Endothelial cell of umbilical vein (primary cell): ENCODE data around the gene MAP1LC3B. TPM values are rescaled to one million over a fixed set of nuclear protein-coding genes. Genes with fewer than 3 reads are reported as not detected.

Experiments used
- BruUV-seq: library from RNA; stranded (reverse); fragments of 400-500 nt; replicated peaks from 2 replicates; lab custom pipeline; 2021; lab: Mats Ljungman, UMichigan
- CTCF ChIA-PET: fragments of 300-600, 350-600 bp; sonication (Branson Sonifier 250); formaldehyde crosslinking; loops from one replicate; lab custom pipeline; 2021; ENCODE audit warnings: antibody characterized with exemption, inconsistent platforms; lab: Charles Lee
- POLR2A ChIA-PET: fragments of 300-600, 350-600 bp; sonication (Branson Sonifier 250); formaldehyde crosslinking; loops from one replicate; lab custom pipeline; 2021; ENCODE audit warnings: antibody characterized with exemption, inconsistent platforms; lab: Charles Lee
- DNase-seq: peaks from one replicate; pipeline ENCODE4 v3.0.0-alpha.2; 2011; ENCODE audit warnings: low read depth, low spot score
- FAIRE-seq: peaks from 2 replicates; lab custom pipeline; 2011; peaks lifted over from hg19 to GRCh38; lab: Jason Lieb, UNC
- H2AFZ ChIP-seq: 2 replicates; pipeline ENCODE4 v1.6.0; 2012; ENCODE audit warnings: low read depth, low read length, control low read depth, inconsistent platforms
- H3K27ac ChIP-seq: 2 replicates; pipeline ENCODE4 v1.5.1; 2011; ENCODE audit warnings: low read depth, mild to moderate bottlenecking, control low read depth, low read length, moderate library complexity; ENCODE audit not compliant: insufficient read depth
- H3K27me3 ChIP-seq, 2 experiments: 2 replicates each; pipeline versions ENCODE4 v1.6.0 to v1.6.1; 2011; ENCODE audit warnings: low read length in 2 of 2, mixed read lengths in 1 of 2; ENCODE audit not compliant: control insufficient read depth in 2 of 2, insufficient read depth in 2 of 2
- H3K36me3 ChIP-seq, 2 experiments: 2 replicates in 1 of 2; 3 replicates in 1 of 2; pipeline ENCODE4 v1.5.1; 2011; ENCODE audit warnings: low read length in 2 of 2, mild to moderate bottlenecking in 1 of 2, moderate library complexity in 1 of 2; ENCODE audit not compliant: control insufficient read depth in 2 of 2, insufficient read depth in 2 of 2; ENCODE audit errors: extremely low read depth in 1 of 2
- H3K4me1 ChIP-seq: 3 replicates; pipeline ENCODE4 v1.5.1; 2011; ENCODE audit warnings: mild to moderate bottlenecking, low read length; ENCODE audit not compliant: control insufficient read depth, insufficient read depth; ENCODE audit errors: extremely low read depth
- H3K4me2 ChIP-seq: 2 replicates; pipeline ENCODE4 v1.6.1; 2011; ENCODE audit warnings: low read length, control low read depth, mixed read lengths; ENCODE audit not compliant: insufficient read depth
- H3K4me3 ChIP-seq, 3 experiments: fragments of 200-600 bp in 1 of 3; sonication (generic), shearing (Covaris generic) in 1 of 3; replicated peaks in 1 of 3; 2 replicates each; pipeline ENCODE4 v1.5.1; 2011 to 2016; ENCODE audit warnings: control low read depth in 3 of 3, low read length in 3 of 3, mild to moderate bottlenecking in 2 of 3, inconsistent platforms in 1 of 3, low read depth in 1 of 3, moderate library complexity in 1 of 3; ENCODE audit not compliant: insufficient read depth in 1 of 3
- H3K79me2 ChIP-seq: 2 replicates; pipeline ENCODE4 v1.6.0; 2012; ENCODE audit warnings: low read length, inconsistent platforms; ENCODE audit not compliant: control insufficient read depth, insufficient read depth
- H3K9ac ChIP-seq: replicated peaks from 2 replicates; pipeline ENCODE3; 2011; ENCODE audit warnings: low read length, control low read depth; ENCODE audit not compliant: insufficient read depth; ENCODE audit errors: extremely low read depth
- H3K9me1 ChIP-seq: replicated peaks from 3 replicates; pipeline ENCODE4 v1.6.0; 2011; ENCODE audit warnings: mild to moderate bottlenecking, low read length; ENCODE audit not compliant: control insufficient read depth, insufficient read depth; ENCODE audit errors: extremely low read depth
- H3K9me3 ChIP-seq: replicated peaks from 2 replicates; pipeline ENCODE4 v1.5.1; 2012; ENCODE audit warnings: low read length, inconsistent platforms; ENCODE audit not compliant: control insufficient read depth, insufficient read depth
- H4K20me1 ChIP-seq: replicated peaks from 2 replicates; pipeline ENCODE3; 2011; ENCODE audit warnings: mild to moderate bottlenecking, low read length; ENCODE audit not compliant: control insufficient read depth, insufficient read depth; ENCODE audit errors: extremely low read depth
- EZH2 ChIP-seq: IDR thresholded peaks from 2 replicates; pipeline ENCODE4 v1.6.1; 2012; ENCODE audit warnings: borderline replicate concordance, low read depth, mild to moderate bottlenecking, moderate library complexity, low read length, inconsistent platforms; ENCODE audit not compliant: severe bottlenecking
- FOS ChIP-seq: IDR thresholded peaks from 2 replicates; pipeline ENCODE4 v1.6.1; 2011; ENCODE audit warnings: mild to moderate bottlenecking, low read length, moderate library complexity, borderline replicate concordance; ENCODE audit not compliant: insufficient read depth
- GATA2 ChIP-seq: IDR thresholded peaks from 2 replicates; pipeline ENCODE4 v1.7.0; 2011; ENCODE audit warnings: low read depth, mild to moderate bottlenecking, moderate library complexity, mixed read lengths, low read length; ENCODE audit not compliant: insufficient read length, insufficient read depth
- JUN ChIP-seq: IDR thresholded peaks from 2 replicates; pipeline ENCODE4 v1.6.1; 2011; ENCODE audit warnings: borderline replicate concordance, low read depth; ENCODE audit not compliant: insufficient read length, insufficient read depth
- MYC ChIP-seq: IDR thresholded peaks from one replicate; pipeline ENCODE4 v1.6.1; 2011; ENCODE audit warnings: mild to moderate bottlenecking, low read depth, low read length
- POLR2A ChIP-seq: IDR thresholded peaks from 2 replicates; pipeline ENCODE4 v1.6.1; 2012; ENCODE audit warnings: low read depth, mild to moderate bottlenecking, control low read depth, low read length
- POLR2AphosphoS5 ChIP-seq: IDR thresholded peaks from 2 replicates; pipeline ENCODE4 v1.6.1; 2012; ENCODE audit warnings: low read depth, mild to moderate bottlenecking, control low read depth, low read length, moderate library complexity; ENCODE audit not compliant: insufficient read depth
- dilution Hi-C: fragments of 300-500 bp; cut with MboI; formaldehyde crosslinking; loops from one replicate; pipeline ENCODE4 v1.15.0; 2019; ENCODE audit warnings: low sequenced_read_pairs; ENCODE audit not compliant: extremely low pct_ligation_motif_present
- intact Hi-C: fragments of 100-400 bp; cut with micrococcal nuclease; formaldehyde crosslinking; loops from one replicate; pipeline ENCODE4 v1.10.0; 2022
- polyA plus RNA-seq, 4 experiments: library from polyadenylated mRNA; depleted of rRNA in 3 of 4; stranded (reverse) in 3 of 4; unstranded in 1 of 4; fragments of >200 nt; gene quantifications; 2 replicates each; pipeline versions ENCODE4 v1.2.1 to v1.2.3, GENCODE V29; 2011 to 2012; ENCODE audit warnings: missing spikeins in 1 of 4
- total RNA-seq: library from RNA; stranded (reverse); gene quantifications from 2 replicates; pipeline ENCODE4 v1.2.3, GENCODE V29; 2021
- TF ChIP-seq, protein P1 (sequence below): IDR thresholded peaks from 2 replicates; pipeline ENCODE4 v1.6.1; 2011; ENCODE audit not compliant: insufficient read depth, insufficient read length
- TF ChIP-seq, protein P2 (sequence below), 2 donors: IDR thresholded peaks; 1 replicate in 1 of 2; 2 replicates in 1 of 2; pipeline ENCODE4 v1.5.1; 2011; ENCODE audit warnings: low read length in 2 of 2, mild to moderate bottlenecking in 2 of 2, moderate library complexity in 2 of 2, control low read depth in 1 of 2, inconsistent platforms in 1 of 2, low read depth in 1 of 2; ENCODE audit not compliant: insufficient read depth in 1 of 2; ENCODE audit errors: extremely low read depth in 1 of 2

Gene MAP1LC3B
- total and polyA plus RNA-seq, 2 donors (not counting 3 experiments of a cell fraction or from before 2014, with no cell fraction given) = 40.7 to 99.9 TPM

DNA sequence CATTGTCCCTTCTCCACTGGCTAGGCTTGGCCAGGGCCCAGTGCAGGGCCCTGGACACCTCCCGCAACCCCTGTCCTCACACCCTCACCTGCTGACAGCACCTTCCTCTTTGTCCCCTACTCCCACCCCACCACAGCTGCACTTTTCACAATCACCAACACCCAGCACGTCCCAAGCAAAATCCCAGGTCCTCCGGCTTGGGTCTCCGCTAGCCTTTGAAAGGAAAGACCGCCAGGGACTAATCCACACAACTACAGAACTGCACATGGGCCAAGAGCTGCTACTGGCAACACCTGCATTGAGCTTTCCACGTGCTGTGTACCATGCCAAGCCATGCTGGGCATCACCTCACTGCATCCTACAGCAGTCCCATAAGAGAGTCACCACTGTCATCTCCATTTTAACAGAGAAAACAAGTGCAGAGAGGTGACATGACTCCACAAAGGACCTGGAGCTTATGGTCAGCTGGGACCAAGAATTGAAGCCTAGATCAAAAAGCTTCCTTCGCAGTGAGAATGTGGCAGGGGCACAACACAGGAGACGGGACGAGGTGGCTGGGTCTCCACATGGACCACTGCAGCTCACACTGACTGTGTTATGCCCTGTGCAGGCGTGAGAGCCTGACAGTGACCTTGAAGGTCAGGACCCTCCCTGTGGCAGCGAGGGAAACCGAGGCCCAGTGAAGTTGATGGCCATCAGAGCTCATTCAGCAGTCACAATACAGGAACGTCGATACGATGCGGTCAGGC lies 31.1 kb upstream of the MAP1LC3B start:
- DNase-seq (no peak), FAIRE-seq (no peak)
- Histone ChIP-seq H3K9me1 (no peaks in the 10 kb centered on the region), H3K4me2 (no peak overlapping the region), H3K27ac (no peak overlapping the region), H3K4me1 (peaks cover 10% of the 10 kb centered on the region), H3K9ac (no peak overlapping the region), H3K79me2 (peaks cover 10% of the 10 kb centered on the region), H3K36me3 (peaks cover 5 to 23% of the 10 kb centered on the region in 2 experiments), H3K27me3 (no peaks in the 10 kb centered on the region), H3K4me3 (no peak overlapping the region), H4K20me1 (no peaks in the 10 kb centered on the region), H2AFZ (no peak overlapping the region), H3K9me3 (no peaks in the 10 kb centered on the region)
- BruUV-seq = no TSS peak
- ChIA-PET CTCF (interaction anchor here (1.1 kb wide), 1 partner anchor 13 kb away, joined by 3 read pairs; no protein-coding TSS in a partner anchor), POLR2A (no interaction called here)
- dilution Hi-C loops (no loop called here), intact Hi-C loops (no loop called here)
- TF ChIP-seq, protein P1, sequence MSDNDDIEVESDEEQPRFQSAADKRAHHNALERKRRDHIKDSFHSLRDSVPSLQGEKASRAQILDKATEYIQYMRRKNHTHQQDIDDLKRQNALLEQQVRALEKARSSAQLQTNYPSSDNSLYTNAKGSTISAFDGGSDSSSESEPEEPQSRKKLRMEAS = no peak

DNA sequence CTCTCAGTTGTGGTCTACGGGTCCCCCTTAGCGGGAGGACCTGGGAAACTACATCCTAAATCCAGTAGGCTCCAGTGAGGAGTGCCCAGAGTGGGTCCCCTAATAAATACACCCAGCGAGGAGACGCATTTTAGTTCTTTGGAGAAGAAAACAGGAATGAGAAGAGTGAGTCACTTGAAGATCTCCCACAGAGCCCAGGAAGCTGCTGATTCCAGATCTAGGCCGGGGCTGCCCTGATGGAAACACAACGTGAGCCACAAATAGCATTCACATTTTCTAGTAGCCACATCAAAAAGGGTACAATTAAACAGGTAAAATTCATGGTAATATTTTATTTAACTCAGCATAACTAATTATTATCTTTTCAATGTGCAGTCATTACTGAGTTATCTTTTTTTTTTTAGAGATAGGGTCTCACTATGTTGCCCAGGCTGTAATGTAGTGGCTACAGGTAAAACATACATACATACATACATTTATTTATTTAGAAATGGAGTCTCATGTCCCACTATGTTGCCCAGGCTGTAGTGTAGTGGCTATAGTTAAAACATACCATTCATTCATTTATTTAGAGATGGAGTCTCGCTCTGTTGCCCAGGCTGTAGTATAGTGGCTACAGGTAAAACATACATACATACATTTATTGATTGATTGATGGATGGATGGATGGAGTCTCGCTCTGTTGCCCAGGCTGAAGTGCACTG lies 30.1 kb upstream of the MAP1LC3B start:
- no peaks in the 10 kb centered on the region for H3K27me3 ChIP-seq
- POLR2A ChIA-PET = no interaction called here
- peaks cover 14% of the 10 kb centered on the region for H3K79me2 ChIP-seq
- H3K9ac ChIP-seq = no peak overlapping the region
- no peaks in the 10 kb centered on the region for H4K20me1 ChIP-seq
- intact Hi-C loops (no loop called here), dilution Hi-C loops (no loop called here)
- no peak for DNase-seq
- no peak overlapping the region for H3K4me3 ChIP-seq
- no peaks in the 10 kb centered on the region for H3K9me3 ChIP-seq
- TF ChIP-seq, protein P2, sequence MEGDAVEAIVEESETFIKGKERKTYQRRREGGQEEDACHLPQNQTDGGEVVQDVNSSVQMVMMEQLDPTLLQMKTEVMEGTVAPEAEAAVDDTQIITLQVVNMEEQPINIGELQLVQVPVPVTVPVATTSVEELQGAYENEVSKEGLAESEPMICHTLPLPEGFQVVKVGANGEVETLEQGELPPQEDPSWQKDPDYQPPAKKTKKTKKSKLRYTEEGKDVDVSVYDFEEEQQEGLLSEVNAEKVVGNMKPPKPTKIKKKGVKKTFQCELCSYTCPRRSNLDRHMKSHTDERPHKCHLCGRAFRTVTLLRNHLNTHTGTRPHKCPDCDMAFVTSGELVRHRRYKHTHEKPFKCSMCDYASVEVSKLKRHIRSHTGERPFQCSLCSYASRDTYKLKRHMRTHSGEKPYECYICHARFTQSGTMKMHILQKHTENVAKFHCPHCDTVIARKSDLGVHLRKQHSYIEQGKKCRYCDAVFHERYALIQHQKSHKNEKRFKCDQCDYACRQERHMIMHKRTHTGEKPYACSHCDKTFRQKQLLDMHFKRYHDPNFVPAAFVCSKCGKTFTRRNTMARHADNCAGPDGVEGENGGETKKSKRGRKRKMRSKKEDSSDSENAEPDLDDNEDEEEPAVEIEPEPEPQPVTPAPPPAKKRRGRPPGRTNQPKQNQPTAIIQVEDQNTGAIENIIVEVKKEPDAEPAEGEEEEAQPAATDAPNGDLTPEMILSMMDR (IDR thresholded peaks at IDR 0.05; ENCODE audit: extremely low read depth in 1 of 2, insufficient read depth in 1 of 2, low read depth in 1 of 2, low read length in 2 of 2) = no peak
- TF ChIP-seq POLR2A (no peak), JUN (no peak), MYC (no peak), POLR2AphosphoS5 (no peak), EZH2 (no peak), GATA2 (no peak), FOS (no peak)
- TF ChIP-seq, protein P1 = no peak
- no TSS peak for BruUV-seq
- peaks cover 5 to 23% of the 10 kb centered on the region in 2 experiments for H3K36me3 ChIP-seq
- no peak overlapping the region for H3K4me2 ChIP-seq
- no peak overlapping the region for H2AFZ ChIP-seq
- H3K9me1 ChIP-seq = no peaks in the 10 kb centered on the region
- H3K27ac ChIP-seq = no peak overlapping the region
- H3K4me1 ChIP-seq = peaks cover 10% of the 10 kb centered on the region
- FAIRE-seq = no peak
- CTCF ChIA-PET = no interaction called here
